SH-SY5Y (cell line): Measurements from ENCODE around the gene SUZ12.

Experiments
- GATA2 ChIP-seq: IDR thresholded peaks from 2 replicates; pipeline ENCODE4 v1.6.1; 2011; ENCODE audit warnings: mild to moderate bottlenecking, low read depth, low read length
- GATA3 ChIP-seq: IDR thresholded peaks from 2 replicates; pipeline ENCODE4 v1.6.1; 2011; ENCODE audit warnings: low read depth, mild to moderate bottlenecking, low read length, moderate library complexity

DNA sequence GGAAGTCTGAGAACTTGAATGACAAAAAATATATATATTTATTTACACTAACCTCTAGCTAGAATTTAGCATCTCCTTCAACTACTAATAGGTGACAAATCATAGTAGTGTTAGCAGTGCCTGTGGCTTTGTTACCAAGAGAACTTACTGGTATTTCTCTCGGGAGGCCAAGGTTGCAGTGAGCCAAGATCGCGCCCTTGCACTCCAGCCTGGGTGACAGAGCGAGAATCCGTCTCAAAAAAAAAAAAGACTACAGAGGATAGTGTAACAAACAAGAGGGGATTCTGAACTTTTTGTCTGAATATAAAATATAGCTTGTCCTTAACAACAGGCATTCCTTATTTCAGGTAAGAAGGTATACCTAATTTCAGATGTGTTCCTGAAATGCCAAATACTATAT lies 1.3 kb upstream of the SUZ12 start:
- TF ChIP-seq GATA2 (no peak), GATA3 (no peak)
